Large intestine (tissue), 3 donors: ENCODE measurements around the gene STK32B. TPM values are rescaled to one million over a fixed set of nuclear protein-coding genes. Genes with fewer than 3 reads are reported as not detected.

ENCODE experiments used
- DNase-seq, 2 donors: peaks; one replicate each; pipeline versions ENCODE4 v3.0.0 to v3.0.0-alpha.2; 2013
- H3K27ac ChIP-seq: one replicate; pipeline ENCODE4 v1.5.1; 2013; ENCODE audit warnings: low read length
- H3K27me3 ChIP-seq: 2 replicates; pipeline ENCODE4 v1.6.1; 2013; ENCODE audit warnings: low read length; ENCODE audit not compliant: control insufficient read depth, insufficient read depth
- H3K36me3 ChIP-seq: 2 replicates; pipeline ENCODE4 v1.6.1; 2013; ENCODE audit warnings: low read length; ENCODE audit not compliant: control insufficient read depth, insufficient read depth
- H3K4me1 ChIP-seq: one replicate; pipeline ENCODE4 v1.6.1; 2013; ENCODE audit warnings: low read length; ENCODE audit not compliant: control insufficient read depth, insufficient read depth
- H3K4me3 ChIP-seq: one replicate; pipeline ENCODE4 v1.5.1; 2013; ENCODE audit warnings: low read length
- H3K9me3 ChIP-seq: one replicate; pipeline ENCODE4 v1.6.1; 2013; ENCODE audit warnings: mild to moderate bottlenecking, low read depth, low read length, moderate library complexity; ENCODE audit not compliant: control insufficient read depth
- WGBS: methylation state at CpG from one replicate; pipeline ENCODE4 v1.1.5; 2013; ENCODE audit warnings: low lambda C conversion rate; ENCODE audit not compliant: insufficient coverage; 5-methylcytosine and 5-hydroxymethylcytosine counted together
- polyA plus RNA-seq: library from polyadenylated mRNA; unstranded; fragments of 120-200 nt; gene quantifications from one replicate; pipeline ENCODE4 v1.2.1, GENCODE V29; 2013

Gene STK32B
- polyA plus RNA-seq, 1 donor, result 1.6 TPM

GRCh38 chr4:5526080-5526846, 475.0 kb downstream of the STK32B start:
- Histone ChIP-seq H3K4me1 (no peaks in the 10 kb centered on the region), H3K27ac (no peak overlapping the region), H3K9me3 (no peaks in the 10 kb centered on the region), H3K36me3 (no peaks in the 10 kb centered on the region), H3K27me3 (no peaks in the 10 kb centered on the region), H3K4me3 (no peak overlapping the region)
- peak in 1 of 2 donors; percentile 24 for DNase-seq
- 42% methylated on average over 2 of the region's 3 CpGs for WGBS

GRCh38 chr4:5527211-5527610, 475.9 kb downstream of the STK32B start:
- Histone ChIP-seq H3K4me3 (no peak overlapping the region), H3K4me1 (no peaks in the 10 kb centered on the region), H3K9me3 (no peaks in the 10 kb centered on the region), H3K27ac (peak overlapping the region; percentile 23), H3K27me3 (no peaks in the 10 kb centered on the region), H3K36me3 (no peaks in the 10 kb centered on the region)
- no CpG with 5 or more reads among the region's 3 CpGs for WGBS
- DNase-seq, result no peak

GRCh38 chr4:5528031-5528436, 476.8 kb downstream of the STK32B start:
- H3K4me1 ChIP-seq, result no peaks in the 10 kb centered on the region
- H3K27me3 ChIP-seq, result no peaks in the 10 kb centered on the region
- no peak overlapping the region for H3K27ac ChIP-seq
- no peaks in the 10 kb centered on the region for H3K9me3 ChIP-seq
- H3K4me3 ChIP-seq, result no peak overlapping the region
- WGBS, result no CpG with 5 or more reads among the region's 4 CpGs
- no peak for DNase-seq
- no peaks in the 10 kb centered on the region for H3K36me3 ChIP-seq

- Histone ChIP-seq H3K36me3 (no peaks in the 10 kb centered on the region), H3K27me3 (no peaks in the 10 kb centered on the region), H3K4me3 (no peak overlapping the region), H3K27ac (no peak overlapping the region), H3K4me1 (no peaks in the 10 kb centered on the region), H3K9me3 (peaks cover 3% of the 10 kb centered on the region)
- DNase-seq, result no peak
- no CpG with 5 or more reads among the region's 2 CpGs for WGBS
These were observed 480.8 kb downstream of the STK32B start for GRCh38 chr4:5532100-5532499.

- Histone ChIP-seq H3K36me3 (no peaks in the 10 kb centered on the region), H3K4me1 (no peaks in the 10 kb centered on the region), H3K4me3 (no peak overlapping the region), H3K9me3 (peaks cover 3% of the 10 kb centered on the region), H3K27me3 (no peaks in the 10 kb centered on the region), H3K27ac (no peak overlapping the region)
- WGBS, result no CpG with 5 or more reads among the region's 2 CpGs
- DNase-seq, result no peak
These were observed 488.3 kb downstream of the STK32B start for GRCh38 chr4:5539584-5539983.

GRCh38 chr4:5541169-5541568, 489.9 kb downstream of the STK32B start:
- no peak for DNase-seq
- Histone ChIP-seq H3K27ac (no peak overlapping the region), H3K4me3 (no peak overlapping the region), H3K9me3 (no peaks in the 10 kb centered on the region), H3K27me3 (no peaks in the 10 kb centered on the region), H3K36me3 (no peaks in the 10 kb centered on the region), H3K4me1 (no peaks in the 10 kb centered on the region)
- 100% methylated on average over 1 of the region's 10 CpGs for WGBS

GRCh38 chr4:5543681-5544080, 492.4 kb downstream of the STK32B start:
- whole genome bisulfite sequencing, result no CpG with 5 or more reads among the region's 8 CpGs
- H3K27me3 ChIP-seq, result no peaks in the 10 kb centered on the region
- no peak overlapping the region for H3K27ac ChIP-seq
- no peak overlapping the region for H3K4me3 ChIP-seq
- no peak for DNase-seq
- H3K4me1 ChIP-seq, result no peaks in the 10 kb centered on the region
- peaks cover 3% of the 10 kb centered on the region for H3K9me3 ChIP-seq
- no peaks in the 10 kb centered on the region for H3K36me3 ChIP-seq

- H3K36me3 ChIP-seq, result no peaks in the 10 kb centered on the region
- WGBS, result no CpG with 5 or more reads among the region's 5 CpGs
- no peaks in the 10 kb centered on the region for H3K27me3 ChIP-seq
- H3K4me3 ChIP-seq, result no peak overlapping the region
- no peak overlapping the region for H3K27ac ChIP-seq
- peaks cover 3% of the 10 kb centered on the region for H3K9me3 ChIP-seq
- no peak for DNase-seq
- no peaks in the 10 kb centered on the region for H3K4me1 ChIP-seq
These were observed 493.5 kb downstream of the STK32B start for GRCh38 chr4:5544762-5545161.

- Histone ChIP-seq H3K4me3 (no peak overlapping the region), H3K27ac (no peak overlapping the region), H3K36me3 (no peaks in the 10 kb centered on the region), H3K9me3 (peaks cover 3% of the 10 kb centered on the region), H3K27me3 (no peaks in the 10 kb centered on the region), H3K4me1 (no peaks in the 10 kb centered on the region)
- WGBS, result no CpG with 5 or more reads among the region's 2 CpGs
- no peak for DNase-seq
These were observed 494.0 kb downstream of the STK32B start for GRCh38 chr4:5545271-5545670.

GRCh38 chr4:5547651-5548249, 496.5 kb downstream of the STK32B start:
- no peak for DNase-seq
- no CpG with 5 or more reads among the region's 12 CpGs for WGBS
- no peaks in the 10 kb centered on the region for H3K4me1 ChIP-seq
- no peaks in the 10 kb centered on the region for H3K27me3 ChIP-seq
- H3K9me3 ChIP-seq, result peaks cover 3% of the 10 kb centered on the region
- H3K36me3 ChIP-seq, result no peaks in the 10 kb centered on the region
- H3K27ac ChIP-seq, result no peak overlapping the region
- no peak overlapping the region for H3K4me3 ChIP-seq
